Measurements from ENCODE around the gene CNTNAP1. TPM values are rescaled to one million over a fixed set of nuclear protein-coding genes. Genes with fewer than 3 reads are reported as not detected.
A peak's percentile ranks its signal among the peaks of the same experiment; 100 is the strongest.

The CNTNAP1 gene
- total RNA-seq, 1 experiment from 2014 or later, result 6.4 TPM

- TF ChIP-seq SP1 (IDR thresholded peaks at IDR 0.05; ENCODE audit: low read depth), result peak; percentile 85
- TF ChIP-seq YY1 (IDR thresholded peaks at IDR 0.05; ENCODE audit: extremely low read depth, insufficient replicate concordance, low read depth, low read length), result peak; percentile 22
- no peak; the same call in 1 of the 2 replicates for TF ChIP-seq MAX (IDR thresholded peaks at IDR 0.05)
- TF ChIP-seq REST (IDR thresholded peaks at IDR 0.05; ENCODE audit: low read depth), result no peak
- TF ChIP-seq SRF (IDR thresholded peaks at IDR 0.05; ENCODE audit: low read depth), result no peak
- no peak for TF ChIP-seq CBX3 (IDR thresholded peaks at IDR 0.05; ENCODE audit: low read depth)
Measured at GRCh38 chr17:42667088-42667951, 15.0 kb upstream of the CNTNAP1 start (continued).

GRCh38 chr17:42669705-42669976 lies 12.7 kb upstream of the CNTNAP1 start:
- Histone ChIP-seq H3K9me3 (ENCODE audit: control insufficient read depth in 1 of 2, insufficient read depth in 1 of 2, low read depth in 1 of 2, low read length in 2 of 2) (no peaks in the 10 kb centered on the region), H3K79me2 (ENCODE audit: insufficient read depth, low read length) (peaks cover 18% of the 10 kb centered on the region), H3K9ac (ENCODE audit: low read length) (no peak overlapping the region), H3K4me1 (ENCODE audit: control insufficient read depth in 1 of 2, insufficient read depth in 2 of 2, low read length in 2 of 2) (peaks cover 25 to 33% of the 10 kb centered on the region in 2 experiments), H4K20me1 (ENCODE audit: insufficient read depth) (no peaks in the 10 kb centered on the region; the same call in 1 of the 2 replicates), H2AFZ (ENCODE audit: low read depth, low read length, poor library complexity, severe bottlenecking) (no peak overlapping the region), H3K36me3 (ENCODE audit: control insufficient read depth in 1 of 2, insufficient read depth in 2 of 2, low read length in 2 of 2) (peaks cover 21 to 39% of the 10 kb centered on the region in 2 experiments; a peak in 3 of 4 replicates), H3K4me3 (replicated peaks in 1 of 2; ENCODE audit: low read depth in 1 of 2, low read length in 2 of 2) (no peak overlapping the region), H3K9me2 (ENCODE audit: insufficient read depth) (no peaks in the 10 kb centered on the region), H3K4me2 (ENCODE audit: low read length) (no peak overlapping the region), H3K27me3 (ENCODE audit: insufficient read depth, low read length) (no peaks in the 10 kb centered on the region), H3K27ac (ENCODE audit: low read depth, low read length) (peak overlapping the region; percentile 52; the same call in 1 of the 2 replicates)
- no peak for TF ChIP-seq SRF (IDR thresholded peaks at IDR 0.05; ENCODE audit: low read depth)
- TF ChIP-seq EGR1 (IDR thresholded peaks at IDR 0.05; ENCODE audit: low read depth), result no peak
- TF ChIP-seq CBX3 (IDR thresholded peaks at IDR 0.05; ENCODE audit: low read depth), result no peak
- TF ChIP-seq ZFX (IDR thresholded peaks at IDR 0.05), result no peak
- no peak for TF ChIP-seq EZH2 (IDR thresholded peaks at IDR 0.05)
- no peak for TF ChIP-seq JUND (IDR thresholded peaks at IDR 0.05)
- TF ChIP-seq TCF7L2 (IDR thresholded peaks at IDR 0.05; ENCODE audit: borderline replicate concordance, extremely low read depth, insufficient read depth, insufficient read length), result no peak
- no peak for TF ChIP-seq SIN3A (IDR thresholded peaks at IDR 0.05; ENCODE audit: low read depth)
- ChIA-PET POLR2A (interaction anchor here (0.9 to 1.0 kb wide), 2 partner anchors 9 kb away, joined by 3 read pairs; no protein-coding TSS in a partner anchor), RAD21 (ENCODE audit: low non-redundant PET in 1 of 2, low total read pairs in 2 of 2, uncharacterized antibody in 2 of 2, unreplicated experiment in 2 of 2) (no interaction called here), CTCF (interaction anchor here (3.4 kb wide), 1 partner anchor 10 kb away, joined by 14 read pairs; the partner anchor contains the start of gene CCR10)
- intact Hi-C loops (cut with micrococcal nuclease), result no loop called here
- DNase-seq (ENCODE audit: low read depth, low spot score) (no peak), ATAC-seq (no peak)
- BruUV-seq (replicated peaks), result no TSS peak
